H1 (cell line): ENCODE measurements around the gene COL8A1.

Experiments used
- CTCF ChIP-seq, 3 experiments: IDR thresholded peaks; 1 replicate in 2 of 3; 2 replicates in 1 of 3; pipeline versions ENCODE4 v1.5.1 to v1.6.1; 2011; ENCODE audit warnings: low read length in 3 of 3, mild to moderate bottlenecking in 3 of 3, inconsistent platforms in 2 of 3, low read depth in 1 of 3, moderate library complexity in 1 of 3; ENCODE audit not compliant: insufficient read depth in 1 of 3; ENCODE audit errors: control extremely low read depth in 1 of 3
- EP300 ChIP-seq, 2 experiments: IDR thresholded peaks; 1 replicate in 1 of 2; 2 replicates in 1 of 2; pipeline ENCODE4 v1.6.1; 2011 to 2012; ENCODE audit warnings: low read depth in 2 of 2, low read length in 2 of 2, mild to moderate bottlenecking in 2 of 2, borderline replicate concordance in 1 of 2, inconsistent platforms in 1 of 2, moderate library complexity in 1 of 2
- EZH2 ChIP-seq: fragments of 200-600 bp; sonication (generic); IDR thresholded peaks from 2 replicates; pipeline ENCODE4 v1.7.1; 2012; ENCODE audit warnings: low read depth, mild to moderate bottlenecking, moderate library complexity, low read length, inconsistent platforms; ENCODE audit not compliant: severe bottlenecking
- FOSL1 ChIP-seq: IDR thresholded peaks from 2 replicates; pipeline ENCODE4 v1.6.1; 2011; ENCODE audit warnings: mild to moderate bottlenecking, low read depth, low read length, moderate library complexity; ENCODE audit not compliant: insufficient read depth
- JUND ChIP-seq: IDR thresholded peaks from 2 replicates; pipeline ENCODE4 v1.6.1; 2011; ENCODE audit warnings: mild to moderate bottlenecking, improper control_type of control experiment, low read length
- POLR2A ChIP-seq, 2 experiments: IDR thresholded peaks; 1 replicate in 1 of 2; 2 replicates in 1 of 2; pipeline ENCODE4 v1.6.1; 2011; ENCODE audit warnings: low read depth in 2 of 2, low read length in 2 of 2, mild to moderate bottlenecking in 2 of 2; ENCODE audit errors: control extremely low read depth in 1 of 2
- POU5F1 ChIP-seq: IDR thresholded peaks from 2 replicates; pipeline ENCODE4 v1.6.1; 2011; ENCODE audit warnings: low read depth, mild to moderate bottlenecking, low read length, moderate library complexity
- RNF2 ChIP-seq: fragments of 200-900, 300-1000 bp; sonication (generic); IDR thresholded peaks from 2 replicates; pipeline ENCODE4 v1.7.1; 2016; ENCODE audit warnings: borderline replicate concordance, low read depth, mild to moderate bottlenecking, antibody characterized with exemption, low read length; ENCODE audit not compliant: poor library complexity, severe bottlenecking; ENCODE audit errors: missing control alignments
- SP2 ChIP-seq: IDR thresholded peaks from 2 replicates; pipeline ENCODE4 v1.6.1; 2012; ENCODE audit warnings: mild to moderate bottlenecking, low read length, inconsistent platforms
- SUZ12 ChIP-seq: fragments of 200-600 bp; sonication (generic); IDR thresholded peaks from 2 replicates; pipeline ENCODE4 v1.6.1; 2012; ENCODE audit warnings: mild to moderate bottlenecking, inconsistent platforms, low read length, moderate library complexity, mixed read lengths
- TAF1 ChIP-seq: IDR thresholded peaks from 2 replicates; pipeline ENCODE4 v1.6.1; 2011; ENCODE audit warnings: mild to moderate bottlenecking, low read depth, low read length

- TF ChIP-seq POU5F1 (no peak), JUND (no peak), SUZ12 (no peak), SP2 (no peak), EZH2 (no peak), TAF1 (no peak), POLR2A (IDR thresholded peaks at IDR 0.05; ENCODE audit: control extremely low read depth in 1 of 2, low read depth in 2 of 2, low read length in 2 of 2) (no peak), CTCF (IDR thresholded peaks at IDR 0.05; ENCODE audit: control extremely low read depth in 1 of 3, insufficient read depth in 1 of 3, low read depth in 1 of 3, low read length in 3 of 3) (no peak), EP300 (IDR thresholded peaks at IDR 0.05; ENCODE audit: borderline replicate concordance in 1 of 2, low read depth in 2 of 2, low read length in 2 of 2) (no peak), FOSL1 (no peak), RNF2 (no peak)
Measured at GRCh38 chr3:99684644-99685043, 46.2 kb downstream of the COL8A1 start.
